ACC112 (cell line): ENCODE results near the gene SYT9.
A peak's percentile ranks its signal among the peaks of the same experiment; 100 is the strongest.

Experiments used
- H2AFZ ChIP-seq: fragments of 200-600 bp; sonication (generic); one replicate; pipeline ENCODE4 v1.6.0; 2017; ENCODE audit warnings: antibody characterized with exemption, low read length; ENCODE audit not compliant: unreplicated experiment
- H3K27ac ChIP-seq: fragments of 200-600 bp; sonication (generic); 2 replicates; pipeline ENCODE4 v1.5.1; 2014; ENCODE audit warnings: low read depth, mild to moderate bottlenecking, antibody characterized with exemption, low read length, moderate library complexity
- H3K27me3 ChIP-seq: fragments of 200-600 bp; sonication (generic); 2 replicates; pipeline ENCODE4 v1.6.1; 2014; ENCODE audit warnings: mild to moderate bottlenecking, antibody characterized with exemption, low read length, moderate library complexity, mixed read lengths; ENCODE audit not compliant: insufficient read depth
- H3K36me3 ChIP-seq: fragments of 200-600 bp; sonication (generic); 2 replicates; pipeline ENCODE4 v1.6.1; 2016; ENCODE audit warnings: mild to moderate bottlenecking, antibody characterized with exemption, low read length, moderate library complexity, mixed read lengths; ENCODE audit not compliant: insufficient read depth
- H3K4me1 ChIP-seq: fragments of 200-600 bp; sonication (generic); one replicate; pipeline ENCODE4 v1.6.1; 2016; ENCODE audit warnings: low read length, mixed read lengths; ENCODE audit not compliant: insufficient read depth, unreplicated experiment, control insufficient read depth
- H3K4me3 ChIP-seq: fragments of 200-600 bp; sonication (generic); 2 replicates; pipeline ENCODE4 v1.5.1; 2014; ENCODE audit warnings: mild to moderate bottlenecking, low read depth, low read length
- H3K79me2 ChIP-seq: fragments of 200-600 bp; sonication (generic); one replicate; pipeline ENCODE4 v1.6.0; 2016; ENCODE audit warnings: low read length; ENCODE audit not compliant: control insufficient read depth, unreplicated experiment, insufficient read depth

SYT9 gene

DNA sequence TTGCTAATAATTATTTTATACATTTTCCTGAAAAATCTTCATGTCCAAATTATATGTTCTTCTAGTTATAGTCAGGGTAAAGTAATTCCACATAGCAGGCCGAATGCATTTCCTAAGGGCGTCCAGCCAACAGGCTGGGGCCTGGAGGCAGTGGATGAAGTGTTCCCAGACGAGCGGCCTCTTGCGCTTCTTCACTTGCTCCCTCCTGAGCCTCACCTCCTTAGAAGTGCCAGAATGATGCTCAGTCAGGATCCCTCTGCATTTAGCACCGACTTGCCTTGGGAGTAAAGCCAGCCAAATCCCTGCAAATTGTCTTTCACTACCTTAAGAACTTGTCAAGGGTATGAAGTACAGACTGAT, 235.1 kb downstream of the SYT9 start:
- H3K4me3 ChIP-seq: peak overlapping the region; percentile 69; the same call in 1 of the 2 replicates
- H3K4me1 ChIP-seq: peaks cover 22% of the 10 kb centered on the region
- H3K36me3 ChIP-seq: no peaks in the 10 kb centered on the region
- no peak overlapping the region for H2AFZ ChIP-seq
- no peaks in the 10 kb centered on the region for H3K27me3 ChIP-seq
- H3K27ac ChIP-seq: no peak overlapping the region
- no peaks in the 10 kb centered on the region for H3K79me2 ChIP-seq

DNA sequence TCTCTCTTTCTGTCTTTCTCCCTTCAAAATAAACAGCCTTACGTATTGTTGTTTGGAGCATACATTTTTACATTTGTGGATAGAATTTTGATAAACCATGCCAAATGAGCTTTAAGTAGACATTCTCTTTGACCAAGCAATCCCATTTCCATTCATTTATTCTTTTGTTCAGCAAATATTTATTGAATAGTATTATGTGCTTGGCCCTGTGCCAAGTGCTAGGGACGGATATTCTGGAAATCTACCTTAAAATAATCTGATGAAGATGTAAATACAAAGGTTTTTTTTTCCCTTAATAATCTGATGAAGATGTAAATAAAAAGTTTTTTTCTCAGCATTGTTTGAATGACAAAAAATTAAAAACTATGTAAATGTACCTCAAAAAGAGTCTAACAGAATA, 235.7 kb downstream of the SYT9 start:
- H2AFZ ChIP-seq: no peak overlapping the region
- peaks cover 22% of the 10 kb centered on the region for H3K4me1 ChIP-seq
- no peaks in the 10 kb centered on the region for H3K79me2 ChIP-seq
- H3K4me3 ChIP-seq: no peak overlapping the region; the same call in 1 of the 2 replicates
- H3K27ac ChIP-seq: no peak overlapping the region
- no peaks in the 10 kb centered on the region for H3K27me3 ChIP-seq
- H3K36me3 ChIP-seq: no peaks in the 10 kb centered on the region

DNA sequence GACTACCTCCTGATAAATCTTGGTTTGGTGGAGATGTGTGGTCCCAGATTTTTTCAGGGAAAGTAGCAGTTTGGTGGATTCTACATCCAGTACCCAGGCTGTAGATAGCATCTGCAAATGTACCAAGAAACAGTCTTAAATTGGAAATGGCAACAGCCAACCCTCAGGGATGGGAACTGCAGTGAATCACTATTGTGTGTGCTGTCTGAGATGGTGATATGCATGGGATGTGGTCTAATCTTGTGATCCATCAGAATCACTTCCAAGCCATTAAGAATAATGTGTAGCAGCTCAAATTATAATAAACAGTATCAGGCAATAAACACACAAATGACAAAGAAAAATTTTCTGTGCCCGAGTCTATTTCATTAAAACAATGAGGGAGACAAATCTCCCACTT, 237.0 kb downstream of the SYT9 start:
- Histone ChIP-seq H3K36me3 (no peaks in the 10 kb centered on the region), H3K79me2 (no peaks in the 10 kb centered on the region), H3K4me1 (peaks cover 22% of the 10 kb centered on the region), H2AFZ (no peak overlapping the region), H3K27ac (no peak overlapping the region), H3K4me3 (no peak overlapping the region), H3K27me3 (no peaks in the 10 kb centered on the region)

DNA sequence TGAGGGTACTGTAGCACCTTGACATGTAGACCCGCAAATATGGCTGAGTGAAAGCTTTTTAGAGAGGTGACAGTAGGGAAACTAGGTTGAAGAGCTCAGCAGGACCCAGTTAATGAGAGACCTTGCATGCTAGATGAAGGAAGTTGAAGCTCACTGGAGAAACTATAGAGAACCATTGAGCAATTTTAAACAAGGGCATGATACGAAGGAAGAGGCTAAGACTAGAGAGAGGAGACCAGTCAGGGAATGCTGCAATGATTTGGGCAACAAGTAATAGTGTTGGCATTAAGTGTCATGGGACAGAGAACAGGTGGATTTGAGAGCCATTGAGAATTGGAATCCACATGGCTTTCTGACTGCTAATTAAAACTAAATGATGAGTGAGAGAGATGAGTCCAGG, 237.7 kb downstream of the SYT9 start:
- H3K27me3 ChIP-seq: no peaks in the 10 kb centered on the region

DNA sequence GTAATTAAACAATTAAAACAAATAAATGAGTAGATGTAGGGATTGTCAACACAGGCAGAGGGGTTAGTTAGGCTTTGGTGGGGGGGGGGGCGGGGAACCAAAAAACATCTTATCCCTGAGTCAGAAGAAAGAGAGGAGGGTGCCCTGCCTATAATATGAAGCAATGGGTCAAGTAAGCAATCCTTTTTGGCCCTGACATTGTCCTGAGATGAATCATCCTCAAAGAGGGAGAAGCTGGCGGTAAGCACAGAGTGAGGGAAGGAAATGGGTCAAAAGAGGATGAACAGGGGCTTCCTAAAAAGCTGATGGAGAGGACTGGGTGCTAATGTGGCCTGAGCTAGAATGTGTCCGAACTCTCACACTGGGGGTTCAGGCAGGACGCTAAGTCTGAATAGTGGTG, 238.3 kb downstream of the SYT9 start:
- Histone ChIP-seq H2AFZ (no peak overlapping the region), H3K27ac (no peak overlapping the region), H3K4me3 (no peak overlapping the region), H3K4me1 (peaks cover 22% of the 10 kb centered on the region), H3K79me2 (no peaks in the 10 kb centered on the region), H3K27me3 (no peaks in the 10 kb centered on the region), H3K36me3 (no peaks in the 10 kb centered on the region)

More for the DNA sequence above, 237.7 kb downstream of the SYT9 start:
- H3K36me3 ChIP-seq: no peaks in the 10 kb centered on the region
- no peak overlapping the region for H3K27ac ChIP-seq
- H3K4me1 ChIP-seq: peaks cover 22% of the 10 kb centered on the region
- no peak overlapping the region for H3K4me3 ChIP-seq
- H3K79me2 ChIP-seq: no peaks in the 10 kb centered on the region
- no peak overlapping the region for H2AFZ ChIP-seq

DNA sequence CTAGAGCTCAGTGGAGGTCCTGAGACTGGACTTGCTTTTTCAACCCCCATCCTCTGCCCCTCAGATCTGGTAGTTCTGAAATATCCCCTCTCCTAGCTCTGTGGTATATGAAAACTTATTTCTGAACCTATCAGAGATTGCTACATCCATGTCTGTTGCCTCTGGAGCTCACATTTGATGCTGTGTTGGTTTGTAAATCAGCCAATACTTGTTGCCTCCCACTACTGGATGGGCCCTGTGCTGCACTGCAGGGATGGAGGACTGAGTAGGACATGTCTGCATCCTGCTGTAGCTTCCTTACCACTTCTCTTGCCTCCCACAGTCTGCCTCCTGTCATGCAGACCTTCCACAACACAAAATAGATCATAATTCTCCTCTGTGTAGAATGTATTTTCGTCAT, 238.8 kb downstream of the SYT9 start:
- no peaks in the 10 kb centered on the region for H3K36me3 ChIP-seq
- peaks cover 22% of the 10 kb centered on the region for H3K4me1 ChIP-seq
- H2AFZ ChIP-seq: no peak overlapping the region
- no peak overlapping the region for H3K4me3 ChIP-seq
- H3K27ac ChIP-seq: no peak overlapping the region
- no peaks in the 10 kb centered on the region for H3K27me3 ChIP-seq
- H3K79me2 ChIP-seq: no peaks in the 10 kb centered on the region

DNA sequence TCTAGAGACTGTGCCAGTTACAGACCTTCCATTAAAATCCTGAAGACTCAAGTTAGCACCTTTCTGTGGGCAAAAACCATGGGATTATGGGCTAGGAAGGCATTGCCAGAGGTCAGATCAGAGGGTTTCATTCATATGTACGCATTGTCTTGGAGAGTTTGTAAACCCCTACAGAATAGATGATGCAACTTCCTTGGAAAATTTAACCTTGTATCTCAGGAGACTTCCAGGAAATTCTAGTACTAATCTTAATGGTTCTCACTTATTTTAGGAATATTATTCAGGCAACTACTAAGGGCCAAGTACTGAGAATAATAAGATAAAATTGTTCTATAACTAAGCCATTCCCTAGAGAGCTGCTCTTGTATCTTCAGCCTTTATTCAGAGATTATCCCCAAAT, 240.5 kb downstream of the SYT9 start:
- Histone ChIP-seq H3K4me1 (peaks cover 17% of the 10 kb centered on the region), H3K36me3 (no peaks in the 10 kb centered on the region), H2AFZ (no peak overlapping the region), H3K27me3 (no peaks in the 10 kb centered on the region), H3K27ac (no peak overlapping the region), H3K4me3 (no peak overlapping the region), H3K79me2 (no peaks in the 10 kb centered on the region)

DNA sequence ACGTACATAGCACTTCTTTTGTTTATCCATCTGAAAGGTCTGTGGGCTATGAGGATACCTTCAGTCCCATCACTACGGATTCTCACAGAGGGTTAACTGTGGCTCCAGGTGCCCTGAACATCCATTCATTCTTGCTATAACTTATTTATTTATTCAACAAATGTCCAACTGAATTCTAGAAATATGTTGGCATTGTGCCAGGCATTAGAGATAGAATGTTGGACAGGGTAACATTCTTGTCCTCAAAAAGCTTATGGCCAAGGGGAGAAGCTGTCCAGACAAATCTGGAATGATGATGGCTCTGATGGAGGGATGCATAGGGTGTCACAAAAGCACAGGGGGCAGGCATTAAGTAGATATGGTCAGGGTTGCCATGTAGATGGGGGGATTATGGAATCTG, 242.0 kb downstream of the SYT9 start:
- no peak overlapping the region for H3K27ac ChIP-seq
- H2AFZ ChIP-seq: no peak overlapping the region
- no peak overlapping the region for H3K4me3 ChIP-seq
- H3K36me3 ChIP-seq: no peaks in the 10 kb centered on the region
- no peaks in the 10 kb centered on the region for H3K79me2 ChIP-seq
- H3K4me1 ChIP-seq: peaks cover 17% of the 10 kb centered on the region
- H3K27me3 ChIP-seq: no peaks in the 10 kb centered on the region

DNA sequence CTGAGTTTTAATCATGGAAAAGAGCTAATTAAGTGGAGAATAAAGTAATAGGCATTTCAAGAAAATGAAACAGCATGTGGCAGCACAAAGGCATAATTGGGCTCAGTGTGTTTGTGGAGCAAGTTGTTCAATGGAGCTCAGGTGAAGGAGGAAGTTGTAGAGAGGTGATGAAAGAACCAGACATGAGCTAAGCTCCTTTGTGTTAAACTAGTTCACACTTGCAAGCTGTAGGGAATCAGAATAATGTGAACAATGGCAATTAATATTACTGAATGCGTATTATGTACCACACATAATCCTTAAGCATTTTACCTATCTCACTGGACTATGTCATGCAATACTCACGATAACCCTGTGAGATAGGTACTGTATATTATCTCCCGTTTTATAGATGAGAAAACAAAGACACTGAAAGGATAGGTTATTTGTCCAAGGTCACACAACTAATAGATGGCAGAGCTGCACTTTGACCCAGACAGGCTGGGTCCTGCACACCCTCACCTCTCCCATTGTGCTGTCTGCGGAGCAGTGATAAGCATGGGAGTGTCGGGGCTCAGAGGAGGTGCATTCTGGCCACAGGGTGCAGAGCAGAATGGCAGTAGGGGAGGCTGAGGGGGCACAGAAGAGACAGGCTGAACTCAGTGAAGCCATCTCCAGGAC, 242.5 kb downstream of the SYT9 start:
- peaks cover 14% of the 10 kb centered on the region for H3K4me1 ChIP-seq
- H2AFZ ChIP-seq: no peak overlapping the region
- no peaks in the 10 kb centered on the region for H3K79me2 ChIP-seq
- H3K27me3 ChIP-seq: no peaks in the 10 kb centered on the region
- H3K27ac ChIP-seq: no peak overlapping the region
- H3K36me3 ChIP-seq: no peaks in the 10 kb centered on the region
- no peak overlapping the region for H3K4me3 ChIP-seq

DNA sequence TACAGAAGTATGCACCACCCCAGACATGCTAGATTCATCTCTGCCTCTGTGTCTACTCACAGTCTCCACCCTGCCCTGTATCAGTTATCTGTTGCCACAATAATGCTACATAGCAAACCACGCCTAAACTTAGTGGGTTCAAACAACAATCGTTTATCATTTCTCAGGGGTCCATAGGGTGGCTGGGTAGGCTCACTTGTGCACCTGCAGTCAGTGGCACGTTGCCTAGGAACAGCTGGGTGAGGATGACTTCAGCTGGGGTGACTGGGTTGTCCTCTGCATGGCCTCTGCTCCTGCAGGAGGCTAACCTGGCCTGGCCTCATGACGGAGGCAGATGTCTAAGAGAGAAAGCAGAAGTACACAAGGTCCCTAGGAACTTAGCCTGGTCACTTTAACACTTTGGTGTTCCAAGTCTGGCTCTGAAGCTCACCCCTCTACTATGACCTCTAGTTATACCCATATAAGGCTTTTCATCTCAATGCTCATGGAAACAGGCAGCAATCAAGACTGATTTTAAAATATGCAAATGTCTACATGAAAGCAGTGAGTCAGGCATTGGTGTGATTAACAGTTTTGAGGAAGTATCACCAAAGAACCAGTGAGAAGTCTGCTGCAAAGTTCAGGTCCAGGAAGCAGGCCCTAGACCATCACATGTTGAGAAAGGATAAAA, 244.3 kb downstream of the SYT9 start:
- no peak overlapping the region for H3K4me3 ChIP-seq
- no peaks in the 10 kb centered on the region for H3K79me2 ChIP-seq
- H3K27ac ChIP-seq: no peak overlapping the region
- no peaks in the 10 kb centered on the region for H3K27me3 ChIP-seq
- no peaks in the 10 kb centered on the region for H3K4me1 ChIP-seq
- no peak overlapping the region for H2AFZ ChIP-seq
- no peaks in the 10 kb centered on the region for H3K36me3 ChIP-seq

DNA sequence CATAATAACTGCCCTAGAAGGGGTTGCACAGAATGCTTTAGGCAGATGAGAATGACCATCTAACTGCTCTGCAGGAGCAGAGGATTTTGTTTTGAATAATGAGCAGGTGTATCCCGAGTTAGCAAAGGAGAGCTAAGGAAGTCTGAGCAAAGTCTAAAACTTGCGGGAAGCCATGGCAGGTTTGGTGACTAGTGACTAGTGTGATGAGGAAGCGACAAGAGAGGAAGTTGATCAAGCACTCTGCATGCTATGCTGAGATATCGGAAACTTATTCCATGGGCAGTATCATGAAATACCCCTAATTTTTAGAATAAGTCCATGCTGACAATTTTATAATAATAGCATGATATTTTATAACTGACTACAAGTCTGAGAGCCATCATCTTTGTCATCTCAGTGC, 246.5 kb downstream of the SYT9 start:
- Histone ChIP-seq H3K4me1 (no peaks in the 10 kb centered on the region), H3K4me3 (no peak overlapping the region), H3K36me3 (no peaks in the 10 kb centered on the region), H3K79me2 (no peaks in the 10 kb centered on the region), H2AFZ (no peak overlapping the region), H3K27ac (no peak overlapping the region), H3K27me3 (no peaks in the 10 kb centered on the region)
